Cardiac septum (tissue), 1 donor: ENCODE results near the gene MFRP. TPM values are rescaled to one million over a fixed set of nuclear protein-coding genes. Genes with fewer than 3 reads are reported as not detected.
A peak's percentile ranks its signal among the peaks of the same experiment; 100 is the strongest.

Experiments
- DNase-seq: peaks from one replicate; pipeline ENCODE4 v3.0.0-alpha.2; 2020; ENCODE audit warnings: low spot score
- intact Hi-C: fragments of 100-400 bp; cut with DNase I; formaldehyde crosslinking; loops from one replicate; pipeline ENCODE4 v1.14.0; 2022
- total RNA-seq: library from RNA; stranded (reverse); fragmentation: NEBNext Ultra II Directional; extraction: Animal tissue kit (Norgen Biotek cat#: 25700); gene quantifications from one replicate; pipeline ENCODE4 v1.2.1, GENCODE V29; 2021
- donor health status: DM: no; HTN: no; CAD: no.

MFRP gene
- total RNA-seq, 1 donor from 2014 or later = not detected

DNA sequence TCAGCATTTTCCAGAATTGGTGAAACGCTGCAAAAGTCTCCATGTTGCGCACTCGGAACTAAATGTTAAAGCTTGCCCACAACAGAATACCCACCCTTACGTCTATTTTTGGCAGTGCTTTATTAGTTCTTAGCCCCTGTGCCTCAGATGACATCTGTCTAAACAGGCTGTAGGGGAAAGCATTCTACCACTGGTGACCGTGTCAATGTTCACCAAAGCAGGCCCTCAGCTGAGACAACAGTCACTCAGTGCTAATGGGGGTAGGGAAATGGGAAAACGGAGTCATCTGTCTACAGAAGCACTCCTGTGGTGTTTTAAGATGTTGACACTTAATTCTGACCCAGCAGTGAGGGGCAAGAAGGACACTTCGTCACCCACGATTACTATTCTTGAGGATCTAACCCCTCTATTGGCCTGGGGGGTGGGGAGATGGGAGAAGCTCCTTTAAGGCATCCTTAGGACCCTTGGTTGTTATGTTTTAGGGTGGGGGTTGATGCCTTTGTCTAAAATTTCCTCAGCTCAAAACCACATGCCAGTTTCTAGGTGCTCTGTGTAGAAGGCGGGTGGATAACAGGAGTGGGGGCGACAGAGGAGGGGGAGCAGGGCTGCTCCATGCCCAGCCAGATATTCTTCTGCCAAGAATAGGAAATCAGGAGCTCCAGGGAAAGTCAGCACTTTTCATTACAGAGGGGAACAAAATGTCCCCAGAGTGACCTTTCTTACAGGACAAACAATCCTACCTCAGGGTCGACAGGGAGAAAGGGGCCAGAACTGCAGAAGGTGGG lies 15.6 kb upstream of the MFRP start:
- no peak for DNase-seq

DNA sequence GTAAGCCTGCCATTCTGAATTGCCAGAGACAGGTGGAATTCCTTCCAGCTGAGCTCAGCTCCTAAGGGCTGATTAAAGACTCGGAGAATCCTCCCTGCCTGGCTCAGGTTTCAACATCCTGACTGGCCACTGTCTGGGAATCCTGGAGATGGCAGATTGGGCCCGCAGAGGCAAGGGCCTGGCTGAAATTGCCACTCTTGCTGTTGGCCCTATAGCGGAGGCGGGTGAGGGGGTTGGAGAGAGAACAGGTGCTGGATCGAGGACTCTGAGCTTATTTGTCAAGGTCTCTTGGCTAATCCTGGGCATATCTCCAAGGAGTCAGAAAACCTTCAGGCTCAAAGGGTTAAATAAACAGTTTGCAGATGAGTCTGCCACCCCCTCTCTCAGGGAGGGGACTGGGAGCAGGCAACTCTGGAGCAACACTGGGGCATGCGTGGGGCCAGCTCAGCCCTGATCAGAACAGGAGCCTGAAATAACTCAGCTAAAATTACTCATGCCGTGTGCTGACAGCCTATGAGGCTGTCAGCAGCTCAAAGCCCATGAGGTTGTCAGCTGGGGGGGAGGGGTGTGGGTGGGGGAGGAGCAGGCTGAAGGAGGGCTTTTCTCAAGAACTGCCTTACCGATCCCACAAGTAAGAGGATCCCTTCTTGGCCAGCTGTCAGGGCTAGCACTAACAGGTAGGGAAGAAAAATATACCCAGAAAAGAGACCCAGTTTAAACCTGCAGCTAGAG lies 14.7 kb upstream of the MFRP start:
- intact Hi-C loops = no loop called here
- no peak for DNase-seq

More for the DNA sequence above, 15.6 kb upstream of the MFRP start:
- intact Hi-C loops = no loop called here

DNA sequence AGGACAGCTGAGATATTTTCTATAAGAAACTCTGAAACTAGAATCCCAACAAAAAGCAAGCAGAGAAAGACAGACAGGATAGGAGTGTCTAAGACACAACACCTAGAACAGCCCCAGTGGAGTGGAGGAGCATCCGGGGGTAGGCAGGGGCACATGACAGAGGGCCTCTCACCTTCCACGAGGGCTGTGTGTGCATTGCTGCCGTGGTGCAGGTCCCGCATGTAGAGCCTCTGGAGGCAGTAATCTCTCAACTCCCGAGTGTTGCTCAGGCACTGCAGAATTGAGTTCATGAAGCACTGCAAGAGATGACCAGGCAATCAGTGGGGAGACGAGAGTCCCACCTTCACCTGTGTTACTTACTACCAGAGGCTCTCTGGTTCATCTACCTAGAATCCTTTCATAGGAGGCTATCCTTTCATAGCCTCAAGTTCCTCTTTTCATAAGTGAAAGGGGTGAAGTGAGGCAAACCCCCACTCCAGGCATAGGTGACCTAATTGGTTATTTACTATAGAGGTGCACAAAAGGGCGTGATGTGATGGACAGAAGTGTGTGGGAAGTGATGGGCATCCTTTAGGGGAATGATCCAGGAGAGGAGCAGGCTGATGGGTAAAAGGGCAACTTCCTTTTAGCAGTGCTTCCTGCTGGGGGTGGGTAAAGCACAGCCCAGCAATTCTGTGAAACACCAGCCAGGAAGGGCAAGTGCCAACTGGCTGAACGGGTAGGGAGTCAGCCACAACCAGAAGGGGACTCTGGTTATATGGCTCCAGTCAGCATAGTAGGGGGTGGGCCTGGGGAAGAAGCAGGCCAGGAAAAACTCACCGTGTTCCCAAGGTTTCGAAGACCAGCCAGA lies 13.1 kb upstream of the MFRP start:
- DNase-seq = no peak
- intact Hi-C loops = no loop called here

DNA sequence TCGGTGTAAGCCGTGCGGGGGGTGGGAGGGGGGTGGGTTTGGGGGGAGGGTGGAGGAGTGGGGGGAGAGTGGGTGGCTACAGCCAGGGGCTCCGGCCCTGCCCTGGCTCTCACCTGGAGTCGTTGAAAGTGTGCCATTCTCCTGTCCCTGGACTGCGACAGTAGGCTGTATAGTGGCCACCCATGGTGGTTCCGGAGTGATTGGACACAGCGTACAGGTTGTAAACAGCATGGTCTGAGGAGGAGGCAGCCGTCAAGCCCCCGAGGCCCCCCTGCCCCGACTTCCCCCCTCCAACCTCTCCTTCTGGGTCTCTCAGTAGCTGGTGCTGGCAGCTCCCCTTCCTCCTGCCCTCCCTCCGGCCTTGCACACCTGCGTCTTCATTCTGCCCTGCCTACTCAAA lies 10.6 kb upstream of the MFRP start:
- no peak for DNase-seq
- intact Hi-C loops = loop anchor here (2.0 kb wide), 1 partner anchor 118 kb away; no protein-coding TSS in a partner anchor

DNA sequence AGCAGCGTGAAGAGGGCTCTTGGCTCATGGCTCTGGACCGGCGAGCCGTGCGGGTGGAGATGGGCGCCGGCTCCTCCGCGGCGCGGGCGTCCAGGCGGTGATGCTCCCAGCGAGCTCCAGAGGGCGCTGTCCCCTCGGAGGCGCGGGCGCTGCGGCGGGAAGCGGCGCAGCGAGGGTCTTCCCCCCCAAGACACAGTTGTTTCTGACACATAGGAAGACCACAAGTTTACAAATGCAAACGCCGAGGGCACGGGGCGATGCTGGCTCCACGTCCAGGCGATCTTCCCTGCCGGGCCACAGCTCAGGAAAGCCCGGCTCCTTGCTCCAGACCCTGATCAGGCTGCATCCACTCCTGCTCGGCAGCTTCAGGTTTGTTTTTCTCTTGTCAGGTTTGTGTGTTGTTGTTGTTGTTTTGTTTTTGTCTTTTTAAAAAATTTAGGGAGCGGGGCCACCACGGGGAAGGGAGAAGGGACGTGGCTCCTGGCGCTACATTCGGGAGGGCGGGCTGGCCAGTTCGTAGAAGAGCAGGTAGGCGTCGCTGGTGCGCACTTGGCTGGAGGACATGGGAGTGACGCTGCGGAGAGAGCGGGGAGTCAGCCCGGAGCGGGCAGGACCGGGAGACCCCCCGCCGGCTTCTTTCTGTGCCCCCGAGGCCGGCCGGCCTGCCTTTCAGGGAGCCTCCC lies 10.0 kb upstream of the MFRP start:
- intact Hi-C loops = loop anchor here (1.0 to 2.0 kb wide), 2 partner anchors 16 to 118 kb away; no protein-coding TSS in a partner anchor

DNA sequence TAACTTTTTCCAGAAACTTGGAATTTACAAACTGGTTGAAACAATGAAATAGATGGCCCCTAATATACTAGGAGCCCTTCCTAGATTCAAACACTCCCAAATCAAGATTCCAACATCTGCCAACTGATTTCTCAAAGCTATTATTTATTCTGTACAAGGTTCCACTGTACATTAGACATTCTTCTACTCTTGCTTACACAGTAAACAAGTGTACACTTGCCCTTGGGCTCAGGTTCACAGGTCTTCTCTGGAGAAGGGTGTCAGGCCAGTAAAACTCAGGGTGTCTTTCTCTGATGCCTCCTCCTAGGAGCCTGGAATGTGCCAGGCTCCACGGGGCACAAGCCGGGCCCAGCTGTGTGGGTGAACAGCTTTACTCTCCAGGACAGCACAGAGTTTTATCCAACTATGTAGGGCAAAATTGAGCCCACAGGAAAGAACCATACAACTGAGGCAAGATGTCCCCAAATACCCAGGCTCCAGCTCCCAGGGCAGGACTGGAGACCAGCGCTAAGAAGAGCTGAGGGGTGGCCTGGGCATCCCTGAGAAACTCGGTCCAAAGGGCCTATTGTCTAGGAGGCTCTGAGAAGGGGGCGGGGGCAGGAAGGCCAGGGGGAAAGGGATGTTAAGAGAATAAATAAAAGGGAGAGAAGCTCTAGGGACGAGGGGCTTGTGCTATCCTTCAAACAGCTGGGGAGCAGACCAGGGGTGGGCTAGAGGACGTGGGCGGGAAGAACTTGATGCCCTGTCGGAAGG lies 8.8 kb upstream of the MFRP start:
- no peak for DNase-seq
- intact Hi-C loops = no loop called here

More for the DNA sequence above, 10.0 kb upstream of the MFRP start:
- peak; percentile 92 for DNase-seq

DNA sequence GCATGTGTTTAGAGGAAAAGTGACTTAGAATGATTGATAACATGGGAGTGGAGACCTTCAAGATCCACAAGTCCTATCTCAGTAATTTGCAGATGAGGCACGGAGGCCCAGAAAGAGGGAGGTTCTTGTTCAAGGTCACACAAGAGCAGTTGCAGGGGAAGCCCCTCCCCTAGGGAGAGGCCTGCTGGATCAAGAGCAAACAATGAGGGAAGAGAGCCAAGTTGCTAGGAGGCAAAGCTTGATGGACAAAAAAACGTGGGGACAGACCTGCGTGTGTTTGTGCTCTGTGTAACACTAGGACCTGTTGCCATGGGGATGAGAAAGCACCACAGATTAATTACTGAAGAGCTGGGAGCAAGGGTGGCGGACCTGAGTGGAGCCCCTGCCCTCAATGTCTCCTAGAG lies 6.4 kb upstream of the MFRP start:
- intact Hi-C loops = no loop called here
- no peak for DNase-seq

DNA sequence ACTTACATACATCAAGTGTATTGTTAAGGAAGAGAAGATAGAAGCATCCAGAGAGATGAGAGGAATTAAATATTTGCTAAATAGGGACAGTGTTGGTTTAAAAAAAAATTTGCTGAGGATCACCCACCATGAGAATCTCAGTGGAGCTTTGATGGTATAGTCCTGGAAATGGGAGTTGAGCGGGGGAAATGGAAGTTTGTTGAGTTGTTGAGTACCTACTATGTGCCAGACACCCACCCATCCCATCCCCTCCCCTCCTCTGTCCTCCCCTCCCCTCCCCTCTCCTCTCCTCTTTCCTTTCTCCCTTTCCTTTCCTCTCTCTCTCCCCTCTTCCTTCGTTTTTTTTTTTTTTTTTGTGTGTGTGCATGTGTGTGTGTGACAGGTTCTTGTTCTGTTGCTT lies 4.7 kb upstream of the MFRP start:
- DNase-seq = no peak
- intact Hi-C loops = no loop called here

DNA sequence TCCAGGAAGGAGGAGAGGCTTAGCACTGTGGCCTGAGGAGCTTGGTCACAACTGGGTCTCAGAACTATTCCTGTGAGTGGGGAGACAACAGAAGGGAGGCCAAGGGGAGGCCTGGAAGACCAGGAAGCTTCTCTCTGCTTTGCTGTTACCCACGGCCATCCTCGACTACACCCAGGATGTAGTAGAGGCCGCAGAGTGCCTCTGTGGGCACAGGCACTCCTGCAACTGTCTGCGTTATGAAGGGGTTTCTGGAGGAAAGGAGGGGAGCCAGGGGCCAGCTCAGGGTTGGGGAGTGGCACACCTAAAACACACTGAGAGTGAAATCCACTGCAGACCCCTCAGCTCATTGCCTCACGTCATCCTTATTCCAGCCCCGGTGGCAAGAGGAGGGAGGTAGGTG lies 3.8 kb upstream of the MFRP start:
- intact Hi-C loops = no loop called here

DNA sequence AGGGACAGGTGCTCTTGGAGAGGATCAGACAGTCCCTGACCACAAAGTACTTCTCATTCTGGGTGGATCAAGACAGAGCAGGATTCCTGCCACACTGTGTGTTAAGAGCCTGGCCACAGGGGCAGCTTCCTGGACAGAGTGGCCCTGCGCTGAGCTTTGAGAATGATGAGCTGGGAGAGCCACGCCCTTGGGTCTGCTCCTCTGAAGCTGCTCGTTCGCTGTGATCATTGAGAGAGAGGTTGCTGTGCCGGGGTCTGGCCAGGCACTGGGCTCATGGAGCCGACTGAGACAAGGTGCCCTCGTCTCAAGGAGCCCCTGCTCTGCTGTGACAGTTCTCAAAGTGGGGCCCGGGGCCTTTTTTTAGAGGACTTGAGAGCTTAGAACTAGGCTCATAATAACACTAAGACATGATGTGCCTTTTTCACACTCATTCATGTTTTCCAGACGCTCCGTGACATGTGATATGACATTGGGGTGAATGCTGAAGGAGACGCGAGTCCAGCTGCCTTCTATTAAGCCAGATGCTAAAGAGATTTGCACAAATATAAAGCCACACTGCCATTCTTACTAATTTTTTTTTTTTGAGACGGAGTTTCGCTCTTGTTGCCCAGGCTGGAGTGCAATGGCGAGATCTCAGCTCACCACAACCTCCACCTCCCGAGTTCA lies 1.6 kb upstream of the MFRP start:
- DNase-seq = no peak

More for the DNA sequence above, 3.8 kb upstream of the MFRP start:
- no peak for DNase-seq

DNA sequence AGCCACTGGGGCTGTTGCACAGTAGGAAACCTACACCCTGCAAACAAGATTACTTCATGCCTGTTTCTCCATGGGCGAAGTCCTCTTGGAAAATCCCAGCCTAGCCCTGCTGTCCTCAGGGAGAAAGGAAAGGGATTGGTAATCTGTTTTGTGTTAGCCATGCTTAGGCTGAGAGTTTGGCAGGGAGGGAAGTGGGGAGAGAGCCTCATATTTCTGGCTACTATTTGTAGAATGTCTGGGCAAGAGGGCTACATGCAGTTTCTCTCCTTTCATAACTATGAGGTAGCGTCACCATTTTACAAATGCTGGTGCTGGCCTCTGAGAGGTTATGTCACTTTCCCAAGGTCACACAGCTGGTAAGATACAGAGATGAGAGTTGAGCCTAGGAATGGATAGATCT lies 737 bp upstream of the MFRP start:
- DNase-seq = no peak
- intact Hi-C loops = no loop called here

More for the DNA sequence above, 1.6 kb upstream of the MFRP start:
- intact Hi-C loops = no loop called here

DNA sequence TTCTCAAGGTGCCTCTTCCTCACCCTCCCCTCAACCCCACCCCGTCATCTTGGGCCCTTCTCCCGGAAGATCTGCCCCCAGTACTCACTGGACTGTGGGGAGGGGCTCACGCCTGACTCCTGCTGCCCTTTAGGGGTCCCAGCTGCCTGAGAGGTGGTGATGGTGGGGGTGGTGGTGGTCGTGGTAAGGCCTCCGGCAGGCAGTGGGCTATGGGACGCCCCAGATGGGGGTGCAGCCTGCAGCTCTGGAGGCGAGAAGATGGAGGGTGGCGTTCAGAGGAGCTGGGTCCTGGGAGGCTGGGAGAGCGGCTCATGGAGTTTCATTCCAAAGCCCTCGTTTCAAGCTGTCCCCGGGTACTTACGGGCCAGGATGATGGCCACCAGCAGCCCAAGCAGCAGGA lies 820 bp downstream of the MFRP start:
- no peak for DNase-seq
- intact Hi-C loops = no loop called here

DNA sequence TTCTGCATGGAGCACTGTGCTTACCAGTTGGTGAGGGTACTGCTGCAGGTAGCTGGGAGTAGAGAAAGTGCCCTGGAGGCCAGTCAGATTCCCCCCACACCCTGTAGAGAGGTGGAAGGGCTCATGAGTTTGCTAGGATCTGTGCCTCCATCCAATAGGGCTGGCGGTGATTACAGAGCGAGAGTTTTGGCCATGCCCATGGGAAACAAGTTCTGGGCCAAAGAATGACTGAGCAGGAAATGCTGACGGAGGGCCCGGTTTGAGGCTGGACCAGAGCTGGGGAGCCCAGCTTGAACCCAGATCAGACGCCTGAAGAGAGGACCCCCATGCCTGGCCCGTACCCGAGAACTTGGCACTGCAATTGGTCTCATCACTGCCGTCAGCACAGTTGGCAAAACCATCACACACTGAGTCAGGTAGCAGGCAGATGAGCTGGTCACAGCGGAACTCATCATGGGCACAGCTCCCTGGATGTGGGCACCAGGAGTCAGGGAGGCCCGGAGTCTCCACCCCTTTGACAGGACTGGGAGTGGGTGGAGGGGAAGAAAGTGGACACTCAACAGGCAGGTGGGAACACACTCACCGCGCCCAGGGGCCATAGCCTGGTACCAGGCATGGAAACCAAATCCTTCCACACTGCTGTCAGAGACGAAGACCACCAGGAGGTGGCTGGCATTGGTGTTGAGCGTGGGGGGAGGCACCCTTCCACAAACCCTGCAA lies 2.1 kb downstream of the MFRP start:
- DNase-seq = no peak
- intact Hi-C loops = no loop called here

DNA sequence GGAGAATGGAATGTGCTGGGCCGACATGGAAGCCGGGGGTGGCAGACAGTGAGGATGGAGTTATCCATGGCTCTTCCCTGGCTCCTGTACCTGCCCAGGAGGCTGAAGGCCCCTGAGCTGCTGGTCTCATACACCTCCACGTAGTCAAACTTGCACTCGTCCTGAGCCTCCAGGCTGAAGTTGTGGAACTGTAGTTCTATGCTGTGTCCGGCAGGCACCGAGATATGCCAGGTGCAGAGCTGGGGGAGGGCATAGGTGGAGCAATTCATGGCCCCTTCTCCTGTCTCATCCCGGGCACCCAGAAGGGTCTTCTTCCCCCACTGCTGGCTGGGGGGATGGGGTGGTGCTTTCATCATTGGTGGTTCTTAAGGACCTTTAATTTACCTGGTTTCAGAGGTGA lies 2.8 kb downstream of the MFRP start:
- intact Hi-C loops = no loop called here
- no peak for DNase-seq

DNA sequence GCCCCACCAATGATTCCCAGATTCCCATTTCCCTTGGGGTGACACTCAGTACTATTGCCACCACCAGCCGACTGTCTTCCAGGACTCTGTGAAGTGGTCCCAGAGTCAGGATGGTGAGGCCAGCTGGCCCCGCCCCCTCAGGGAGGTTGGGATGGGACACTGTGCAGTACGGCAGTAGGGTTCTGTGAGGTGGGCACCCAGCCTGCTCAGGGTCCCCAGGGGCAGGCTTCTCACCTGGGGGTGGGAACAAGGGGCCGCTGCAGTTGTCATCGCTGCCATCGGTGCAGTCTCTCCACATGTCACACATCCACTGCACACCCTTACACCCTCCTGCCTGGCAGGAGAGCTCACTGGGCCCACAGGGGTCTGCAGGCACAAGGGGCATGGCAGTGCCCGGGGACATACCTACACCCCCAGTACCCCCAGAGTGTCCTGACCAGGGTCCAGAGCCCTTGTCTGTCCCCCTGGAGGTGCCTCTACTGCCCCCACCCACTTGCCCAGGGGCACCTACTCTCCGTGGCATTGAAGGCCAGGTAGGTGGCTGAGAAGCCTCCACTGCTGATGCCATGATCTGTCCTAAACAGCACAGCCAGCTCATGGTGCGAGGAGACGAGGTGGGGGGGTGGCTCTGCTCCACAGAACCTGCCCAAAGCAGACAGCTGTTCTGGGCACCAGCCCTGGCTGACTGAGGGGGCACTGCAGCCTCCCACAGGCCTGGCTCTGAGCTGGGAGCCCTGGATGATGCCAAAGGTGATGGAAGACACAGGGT lies 4.0 kb downstream of the MFRP start:
- intact Hi-C loops = no loop called here
- no peak for DNase-seq

DNA sequence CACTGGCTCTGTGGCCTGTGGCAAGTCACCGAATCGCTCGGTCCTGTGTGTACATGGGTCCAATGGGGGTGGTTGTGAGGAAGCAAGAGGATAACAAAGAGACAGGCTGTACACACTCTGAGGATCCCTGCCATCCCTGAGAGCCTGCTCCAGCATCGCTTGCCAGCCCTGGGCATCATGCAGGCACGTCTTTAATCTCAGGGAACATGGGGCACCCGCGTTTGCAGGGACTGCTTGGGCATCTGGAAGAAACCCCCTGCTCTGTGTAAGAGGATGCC lies 4.5 kb downstream of the MFRP start:
- no peak for DNase-seq
- intact Hi-C loops = no loop called here
